Suprapubic skin (tissue), 4 donors: Measurements from ENCODE around the gene MYO5C. TPM values are rescaled to one million over a fixed set of nuclear protein-coding genes. Genes with fewer than 3 reads are reported as not detected.
"Not testable (repeated sequence)": the region's sequence is repeated elsewhere in the genome, so short reads cannot be mapped to it uniquely, and the experiment has no call there.

ENCODE experiments used
- DNase-seq, 2 donors: peaks; one replicate each; pipeline ENCODE4 v3.0.0-alpha.2; 2019; ENCODE audit warnings: low spot score in 2 of 2
- H3K27ac ChIP-seq: fragments of 200-600 bp; sonication (generic); one replicate; pipeline ENCODE4 v1.5.1; 2019
- H3K27me3 ChIP-seq: fragments of 200-600 bp; sonication (generic); one replicate; pipeline ENCODE4 v1.5.1; 2019
- H3K36me3 ChIP-seq: fragments of 200-600 bp; sonication (generic); one replicate; pipeline ENCODE4 v1.5.1; 2019
- H3K4me1 ChIP-seq: fragments of 200-600 bp; sonication (generic); one replicate; pipeline ENCODE4 v1.5.1; 2019
- H3K4me3 ChIP-seq: fragments of 200-600 bp; sonication (generic); one replicate; pipeline ENCODE4 v1.5.1; 2019; ENCODE audit warnings: mild to moderate bottlenecking
- H3K9me3 ChIP-seq: fragments of 200-600 bp; sonication (generic); one replicate; pipeline ENCODE4 v1.5.1; 2019
- EP300 ChIP-seq: sonication (generic); formaldehyde crosslinking; IDR thresholded peaks from one replicate; pipeline ENCODE4 v1.6.1; 2017; ENCODE audit warnings: antibody characterized with exemption
- POLR2A ChIP-seq, 2 donors: fragments of 450-650 bp; IDR thresholded peaks; one replicate each; pipeline ENCODE4 v1.6.1; 2017; ENCODE audit warnings: antibody characterized with exemption in 2 of 2, mild to moderate bottlenecking in 2 of 2, moderate library complexity in 2 of 2
- POLR2AphosphoS5 ChIP-seq, 3 donors: sonication (generic); formaldehyde crosslinking; IDR thresholded peaks; one replicate each; pipeline ENCODE4 v1.6.1; 2017; ENCODE audit warnings: antibody characterized with exemption in 3 of 3
- WGBS: methylation state at CpG from one replicate; pipeline ENCODE4 v1.1.5; 2018; 5-methylcytosine and 5-hydroxymethylcytosine counted together
- total RNA-seq, 4 donors: library from RNA; depleted of rRNA; stranded (reverse); fragments of >200 nt; gene quantifications; one replicate each; pipeline ENCODE4 v1.1.0, GENCODE V29; 2016
- TF ChIP-seq, protein P1 (sequence below), 2 donors: fragments of 200-600 bp in 1 of 2; fragments of 450-650 bp in 1 of 2; sonication (generic) in 1 of 2; IDR thresholded peaks; one replicate each; pipeline ENCODE4 v1.5.1; 2016 to 2019; ENCODE audit warnings: antibody characterized with exemption in 2 of 2, mild to moderate bottlenecking in 1 of 2, moderate library complexity in 1 of 2

Gene MYO5C
- total RNA-seq, 4 donors from 2014 or later = 11.2 to 31.5 (median 14.9) TPM

DNA sequence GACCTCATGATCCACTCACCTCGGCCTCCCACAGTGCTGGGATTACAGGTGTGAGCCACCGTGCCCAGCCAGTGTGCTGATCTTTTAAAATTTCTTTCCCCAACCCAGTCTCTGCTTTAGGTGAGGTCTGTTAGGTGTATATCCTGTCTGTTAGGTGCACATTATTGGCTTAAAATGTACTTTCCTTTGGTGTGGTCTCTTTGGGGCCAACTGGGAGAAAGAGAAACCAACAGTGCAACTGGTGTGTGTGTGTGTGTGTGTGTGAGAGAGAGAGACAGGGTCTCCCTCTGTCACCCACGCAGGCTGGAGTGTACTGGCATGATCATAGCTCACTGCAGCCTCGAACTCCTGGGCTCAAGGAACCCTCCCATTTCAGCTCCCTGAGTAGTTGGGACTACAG lies 54.1 kb downstream of the MYO5C start:
- H3K27me3 ChIP-seq = no peaks in the 10 kb centered on the region
- H3K4me1 ChIP-seq = no peaks in the 10 kb centered on the region
- WGBS = 95% methylated on average over 4 of the region's 4 CpGs
- H3K9me3 ChIP-seq = no peaks in the 10 kb centered on the region
- no peak for TF ChIP-seq EP300
- no peak for TF ChIP-seq POLR2A (IDR thresholded peaks at IDR 0.05)
- no peak overlapping the region for H3K27ac ChIP-seq
- no peak for DNase-seq
- H3K36me3 ChIP-seq = peaks cover 2% of the 10 kb centered on the region
- no peak overlapping the region for H3K4me3 ChIP-seq

GRCh38 chr15:52240166-52240565 lies 55.4 kb downstream of the MYO5C start:
- no peak for DNase-seq
- Histone ChIP-seq H3K27ac (no peak overlapping the region), H3K27me3 (no peaks in the 10 kb centered on the region), H3K9me3 (no peaks in the 10 kb centered on the region), H3K4me1 (no peaks in the 10 kb centered on the region), H3K4me3 (no peak overlapping the region), H3K36me3 (peaks cover 13% of the 10 kb centered on the region)
- TF ChIP-seq POLR2AphosphoS5 (IDR thresholded peaks at IDR 0.05) (no peak), POLR2A (IDR thresholded peaks at IDR 0.05) (no peak), EP300 (no peak)
- TF ChIP-seq, protein P1, sequence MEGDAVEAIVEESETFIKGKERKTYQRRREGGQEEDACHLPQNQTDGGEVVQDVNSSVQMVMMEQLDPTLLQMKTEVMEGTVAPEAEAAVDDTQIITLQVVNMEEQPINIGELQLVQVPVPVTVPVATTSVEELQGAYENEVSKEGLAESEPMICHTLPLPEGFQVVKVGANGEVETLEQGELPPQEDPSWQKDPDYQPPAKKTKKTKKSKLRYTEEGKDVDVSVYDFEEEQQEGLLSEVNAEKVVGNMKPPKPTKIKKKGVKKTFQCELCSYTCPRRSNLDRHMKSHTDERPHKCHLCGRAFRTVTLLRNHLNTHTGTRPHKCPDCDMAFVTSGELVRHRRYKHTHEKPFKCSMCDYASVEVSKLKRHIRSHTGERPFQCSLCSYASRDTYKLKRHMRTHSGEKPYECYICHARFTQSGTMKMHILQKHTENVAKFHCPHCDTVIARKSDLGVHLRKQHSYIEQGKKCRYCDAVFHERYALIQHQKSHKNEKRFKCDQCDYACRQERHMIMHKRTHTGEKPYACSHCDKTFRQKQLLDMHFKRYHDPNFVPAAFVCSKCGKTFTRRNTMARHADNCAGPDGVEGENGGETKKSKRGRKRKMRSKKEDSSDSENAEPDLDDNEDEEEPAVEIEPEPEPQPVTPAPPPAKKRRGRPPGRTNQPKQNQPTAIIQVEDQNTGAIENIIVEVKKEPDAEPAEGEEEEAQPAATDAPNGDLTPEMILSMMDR (IDR thresholded peaks at IDR 0.05) = no peak
- WGBS = 91% methylated on average over 3 of the region's 3 CpGs

DNA sequence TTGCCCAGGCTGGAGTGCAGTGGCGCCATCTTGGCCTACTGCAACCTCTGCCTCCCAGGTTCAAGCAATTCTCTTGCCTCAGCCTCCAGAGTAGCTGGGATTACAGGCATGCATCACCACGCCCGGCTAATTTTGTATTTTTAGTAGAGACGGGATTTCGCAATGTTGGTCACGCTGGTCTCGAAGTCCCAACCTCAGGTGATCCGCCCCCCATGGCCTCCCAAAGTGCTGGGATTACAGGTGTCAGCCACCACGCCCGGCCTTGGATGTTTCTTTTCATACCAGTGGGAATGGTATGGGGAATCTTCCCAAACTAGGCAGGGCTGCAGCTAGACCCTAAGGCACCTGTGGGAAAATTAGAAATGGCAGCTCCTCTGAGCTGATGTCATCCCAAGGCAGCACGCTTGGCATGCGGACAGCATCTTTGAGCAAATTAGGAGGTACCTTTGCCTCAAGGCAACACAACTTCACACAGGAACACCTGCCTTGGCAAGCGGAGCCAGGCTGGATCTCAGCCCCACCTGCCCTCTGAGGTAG lies 56.5 kb downstream of the MYO5C start:
- not testable (repeated sequence) for H3K4me1 ChIP-seq, DNase-seq, H3K27me3 ChIP-seq, H3K9me3 ChIP-seq, H3K27ac ChIP-seq, H3K4me3 ChIP-seq
- 65% methylated on average over 13 of the region's 13 CpGs for WGBS
- H3K36me3 ChIP-seq = peaks cover 18% of the 10 kb centered on the region

- no peak for DNase-seq
- 95% methylated on average over 3 of the region's 3 CpGs for whole genome bisulfite sequencing
- peaks cover 9% of the 10 kb centered on the region for H3K4me1 ChIP-seq
- no peak overlapping the region for H3K4me3 ChIP-seq
- TF ChIP-seq POLR2AphosphoS5 (IDR thresholded peaks at IDR 0.05) = no peak
- TF ChIP-seq, protein P1 (IDR thresholded peaks at IDR 0.05) = no peak
- no peak for TF ChIP-seq EP300
- TF ChIP-seq POLR2A (IDR thresholded peaks at IDR 0.05) = no peak
- H3K36me3 ChIP-seq = peaks cover 18% of the 10 kb centered on the region
- no peaks in the 10 kb centered on the region for H3K27me3 ChIP-seq
- H3K27ac ChIP-seq = no peak overlapping the region
- no peaks in the 10 kb centered on the region for H3K9me3 ChIP-seq
Measured at GRCh38 chr15:52238149-52238548, 57.5 kb downstream of the MYO5C start.

DNA sequence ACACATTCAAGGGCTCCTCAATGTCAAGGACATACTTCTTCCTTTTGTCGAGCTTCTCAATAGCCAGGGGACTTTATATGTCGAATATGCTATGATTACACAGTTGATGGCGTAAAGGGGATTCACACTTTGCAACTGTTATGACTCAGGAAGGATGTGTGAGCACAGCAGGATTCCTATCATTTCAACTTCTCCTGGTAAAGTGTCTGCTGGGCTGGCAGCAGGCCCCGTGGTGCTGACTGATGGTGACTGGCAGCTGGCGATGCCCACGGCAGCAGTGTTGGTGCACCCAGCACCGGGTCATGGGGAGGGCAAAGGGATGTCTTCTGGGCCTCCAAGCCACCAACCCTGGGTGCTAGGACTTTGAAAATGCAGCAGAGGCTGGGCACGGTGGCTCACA lies 59.6 kb downstream of the MYO5C start:
- WGBS = 66% methylated on average over 8 of the region's 8 CpGs
- no peak for TF ChIP-seq POLR2AphosphoS5 (IDR thresholded peaks at IDR 0.05)
- no peak for TF ChIP-seq POLR2A (IDR thresholded peaks at IDR 0.05)
- TF ChIP-seq, protein P1 (IDR thresholded peaks at IDR 0.05) = no peak
- TF ChIP-seq EP300 = no peak
- no peaks in the 10 kb centered on the region for H3K27me3 ChIP-seq
- no peak overlapping the region for H3K4me3 ChIP-seq
- DNase-seq = no peak
- H3K27ac ChIP-seq = no peak overlapping the region
- H3K36me3 ChIP-seq = peaks cover 18% of the 10 kb centered on the region
- peaks cover 9% of the 10 kb centered on the region for H3K4me1 ChIP-seq
- no peaks in the 10 kb centered on the region for H3K9me3 ChIP-seq

DNA sequence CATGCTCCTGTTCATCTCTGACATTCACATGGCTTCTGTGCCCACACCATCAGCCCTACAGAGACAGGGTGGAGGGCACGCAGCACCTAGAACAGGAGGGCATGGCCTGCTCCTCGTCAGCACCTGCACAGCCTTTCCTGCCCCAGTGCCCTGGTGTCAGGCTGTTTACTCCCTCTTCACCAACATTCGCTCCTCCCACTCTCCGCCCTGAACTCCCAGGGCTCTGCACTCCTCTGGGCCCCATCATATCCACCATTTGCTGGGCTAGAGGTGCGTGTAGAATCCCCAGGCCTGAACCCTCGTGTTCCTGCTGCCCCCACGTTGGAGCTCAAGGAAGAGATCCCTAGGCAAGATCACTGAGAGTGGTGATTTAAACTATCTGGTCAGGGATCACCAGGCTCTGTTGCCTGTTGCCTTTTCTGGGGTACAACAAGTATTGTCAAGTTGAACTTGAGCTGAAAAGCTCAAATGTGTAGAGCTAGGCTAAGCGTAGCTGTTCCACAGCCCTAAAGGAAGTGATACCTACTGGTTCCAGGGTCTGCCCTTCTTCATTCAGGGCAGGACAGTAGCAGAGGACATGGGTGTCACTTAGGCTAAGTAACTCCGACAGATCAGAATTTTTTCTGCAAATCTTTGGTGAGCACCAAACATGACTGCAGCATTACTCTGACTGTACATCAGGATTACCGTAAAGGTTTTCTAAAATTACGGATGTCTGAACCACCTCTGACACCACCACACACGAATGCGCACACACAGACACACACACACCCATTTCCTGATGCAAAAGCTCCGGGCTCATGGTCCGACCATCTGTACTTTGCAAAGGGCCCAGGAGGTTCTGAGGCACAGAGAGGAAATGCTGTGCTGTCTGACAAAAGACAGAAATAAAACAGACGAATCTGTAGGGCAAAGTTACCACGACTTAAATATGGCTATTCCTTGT lies 60.7 kb downstream of the MYO5C start:
- H3K27ac ChIP-seq = no peak overlapping the region
- H3K9me3 ChIP-seq = no peaks in the 10 kb centered on the region
- peaks cover 9% of the 10 kb centered on the region for H3K4me1 ChIP-seq
- no peaks in the 10 kb centered on the region for H3K27me3 ChIP-seq
- H3K4me3 ChIP-seq = no peak overlapping the region
- WGBS = 75% methylated on average over 17 of the region's 17 CpGs
- no peak for DNase-seq
- TF ChIP-seq POLR2AphosphoS5 (IDR thresholded peaks at IDR 0.05) (no peak), EP300 (no peak), POLR2A (IDR thresholded peaks at IDR 0.05) (no peak)
- TF ChIP-seq, protein P1 (IDR thresholded peaks at IDR 0.05) = no peak
- H3K36me3 ChIP-seq = peaks cover 18% of the 10 kb centered on the region
